ENCODE results near the gene KCNIP4.

DNA sequence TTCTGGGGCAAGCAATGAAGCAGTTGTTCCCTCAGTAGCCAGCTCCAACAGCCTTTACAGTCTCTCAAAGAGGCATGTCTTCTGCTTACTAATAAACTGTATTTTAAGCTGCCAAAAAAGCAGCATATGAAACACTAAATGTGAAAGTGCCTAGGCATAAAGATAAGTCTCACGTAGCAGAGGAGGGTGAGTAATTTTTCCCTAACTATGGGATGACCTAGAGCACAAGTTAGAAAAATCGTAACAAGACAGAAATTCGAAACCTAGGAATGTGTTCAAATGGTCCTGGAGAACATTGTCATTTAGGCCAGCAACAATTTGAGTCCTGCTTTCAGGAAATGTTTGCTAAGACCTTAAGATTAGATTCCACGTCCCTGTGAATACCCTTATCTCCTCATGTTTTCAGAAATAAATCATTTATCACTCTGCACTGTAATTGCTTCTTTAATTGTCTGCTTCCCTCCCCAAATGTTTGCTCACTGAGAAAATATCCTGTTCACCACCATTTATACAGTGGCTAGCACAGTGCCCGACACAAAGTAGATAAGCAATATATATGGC, 222.2 kb downstream of the KCNIP4 start:
- TF ChIP-seq CTBP1 (IDR thresholded peaks at IDR 0.05; ENCODE audit: borderline replicate concordance) (no peak), HDGF (IDR thresholded peaks at IDR 0.05; ENCODE audit: borderline replicate concordance) (no peak), LEF1 (IDR thresholded peaks at IDR 0.05; ENCODE audit: borderline replicate concordance) (no peak), FOXM1 (IDR thresholded peaks at IDR 0.05; ENCODE audit: borderline replicate concordance) (no peak), FOXK2 (IDR thresholded peaks at IDR 0.05) (no peak), ZNF384 (IDR thresholded peaks at IDR 0.05) (no peak), TARDBP (IDR thresholded peaks at IDR 0.05) (no peak), FOXA1 (IDR thresholded peaks at IDR 0.05) (no peak), SUZ12 (IDR thresholded peaks at IDR 0.05) (no peak)

All from HEK293T (cell line).